Osteoblast (primary cell): ENCODE measurements around the gene SDHA. TPM values are rescaled to one million over a fixed set of nuclear protein-coding genes. Genes with fewer than 3 reads are reported as not detected.
"Not testable (repeated sequence)": the region's sequence is repeated elsewhere in the genome, so short reads cannot be mapped to it uniquely, and the experiment has no call there.

Experiments used
- DNase-seq: peaks from one replicate; pipeline ENCODE4 v3.0.0; 2011; ENCODE audit warnings: low spot score, mixed read lengths; ENCODE audit not compliant: insufficient read length; ENCODE audit errors: missing footprints
- H2AFZ ChIP-seq: 2 replicates; pipeline ENCODE4 v1.6.0; 2011; ENCODE audit warnings: mild to moderate bottlenecking, low read length
- H3K27ac ChIP-seq: 2 replicates; pipeline ENCODE4 v1.5.1; 2011; ENCODE audit warnings: mild to moderate bottlenecking, low read depth, low read length, moderate library complexity
- H3K27me3 ChIP-seq: 2 replicates; pipeline ENCODE4 v1.6.0; 2012; ENCODE audit warnings: mild to moderate bottlenecking, control low read depth, inconsistent platforms, low read length, moderate library complexity; ENCODE audit not compliant: insufficient read depth
- H3K36me3 ChIP-seq: 2 replicates; pipeline ENCODE4 v1.5.1; 2011; ENCODE audit warnings: mild to moderate bottlenecking, low read length, control low read depth, moderate library complexity; ENCODE audit not compliant: insufficient read depth
- H3K4me1 ChIP-seq: 2 replicates; pipeline ENCODE4 v1.5.1; 2011; ENCODE audit warnings: mild to moderate bottlenecking, low read length, control low read depth, moderate library complexity; ENCODE audit not compliant: insufficient read depth
- H3K4me2 ChIP-seq: 2 replicates; pipeline ENCODE4 v1.6.0; 2011; ENCODE audit warnings: mild to moderate bottlenecking, low read length; ENCODE audit not compliant: insufficient read depth
- H3K4me3 ChIP-seq: fragments of 200-600 bp; sonication (generic); 3 replicates; pipeline ENCODE4 v1.5.1; 2012; ENCODE audit warnings: mild to moderate bottlenecking, low read length, inconsistent platforms; ENCODE audit not compliant: insufficient read depth
- H3K79me2 ChIP-seq: 2 replicates; pipeline ENCODE4 v1.6.0; 2012; ENCODE audit warnings: mild to moderate bottlenecking, low read length, control low read depth, inconsistent platforms; ENCODE audit not compliant: insufficient read depth
- H3K9me3 ChIP-seq: 2 replicates; pipeline ENCODE4 v1.5.1; 2011; ENCODE audit warnings: low read depth, low read length, control low read depth
- H4K20me1 ChIP-seq: 2 replicates; pipeline ENCODE4 v1.6.0; 2012; ENCODE audit warnings: mild to moderate bottlenecking, low read length, control low read depth; ENCODE audit not compliant: insufficient read depth
- total RNA-seq: library from RNA; depleted of rRNA; stranded (reverse); fragments of >200 nt; gene quantifications from 2 replicates; pipeline ENCODE4 v1.2.3, GENCODE V29; 2012

The SDHA gene
- total RNA-seq, 1 donor: 83.6 TPM

- not testable (repeated sequence) for H3K9me3 ChIP-seq, H3K4me2 ChIP-seq, H2AFZ ChIP-seq, H3K79me2 ChIP-seq, DNase-seq, H4K20me1 ChIP-seq, H3K4me1 ChIP-seq, H3K27ac ChIP-seq, H3K27me3 ChIP-seq, H3K4me3 ChIP-seq
- peaks cover 52% of the 10 kb centered on the region for H3K36me3 ChIP-seq
Observed at GRCh38 chr5:243683-244367, 25.7 kb downstream of the SDHA start.

DNA sequence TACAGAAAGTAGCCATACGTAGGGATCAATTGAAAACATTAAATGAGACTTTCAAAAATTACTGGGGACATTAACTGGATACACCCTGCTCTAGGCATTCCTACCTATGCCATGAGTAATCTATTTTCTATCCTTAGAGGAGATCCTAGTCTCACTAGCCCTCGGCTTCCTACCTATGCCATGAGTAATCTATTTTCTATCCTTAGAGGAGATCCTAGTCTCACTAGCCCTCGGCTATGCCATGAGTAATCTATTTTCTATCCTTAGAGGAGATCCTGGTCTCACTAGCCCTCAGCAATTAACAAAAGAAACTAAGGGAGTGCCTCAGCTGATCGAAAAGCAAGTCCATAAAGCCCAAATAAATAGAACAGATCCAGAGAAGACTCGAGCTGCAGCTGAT, 27.6 kb downstream of the SDHA start:
- not testable (repeated sequence) for H3K9me3 ChIP-seq, H3K4me1 ChIP-seq, H3K79me2 ChIP-seq, H2AFZ ChIP-seq, H3K27me3 ChIP-seq, DNase-seq, H4K20me1 ChIP-seq, H3K27ac ChIP-seq, H3K4me2 ChIP-seq, H3K4me3 ChIP-seq
- peaks cover 41% of the 10 kb centered on the region for H3K36me3 ChIP-seq

- H3K4me2 ChIP-seq, H3K79me2 ChIP-seq, H3K4me3 ChIP-seq, H3K27ac ChIP-seq, H3K9me3 ChIP-seq, DNase-seq, H3K4me1 ChIP-seq, H4K20me1 ChIP-seq, H3K27me3 ChIP-seq, H2AFZ ChIP-seq: not testable (repeated sequence)
- H3K36me3 ChIP-seq: peaks cover 36% of the 10 kb centered on the region
Observed at GRCh38 chr5:250396-250795, 32.3 kb downstream of the SDHA start.

DNA sequence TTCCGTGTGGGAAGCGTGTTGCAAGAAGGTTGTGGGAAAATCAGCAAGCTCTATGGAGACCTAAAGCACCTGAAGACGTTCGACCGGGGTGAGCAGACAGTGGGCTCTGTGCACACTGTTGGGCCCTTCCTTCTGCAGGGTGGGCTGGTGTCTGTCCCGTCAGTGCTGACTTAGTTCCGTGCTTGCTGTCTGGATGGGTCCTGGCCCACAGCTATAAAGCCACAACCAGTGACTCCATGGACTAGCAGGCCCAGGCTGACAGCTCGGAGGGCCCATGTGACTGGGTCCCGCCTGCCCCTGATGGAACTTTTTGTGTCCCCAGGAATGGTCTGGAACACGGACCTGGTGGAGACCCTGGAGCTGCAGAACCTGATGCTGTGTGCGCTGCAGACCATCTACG, 32.9 kb downstream of the SDHA start:
- not testable (repeated sequence) for H3K27me3 ChIP-seq, H3K79me2 ChIP-seq, H2AFZ ChIP-seq, H3K27ac ChIP-seq, H3K4me1 ChIP-seq, H3K4me2 ChIP-seq, DNase-seq, H3K9me3 ChIP-seq, H4K20me1 ChIP-seq, H3K4me3 ChIP-seq
- peaks cover 36% of the 10 kb centered on the region for H3K36me3 ChIP-seq

DNA sequence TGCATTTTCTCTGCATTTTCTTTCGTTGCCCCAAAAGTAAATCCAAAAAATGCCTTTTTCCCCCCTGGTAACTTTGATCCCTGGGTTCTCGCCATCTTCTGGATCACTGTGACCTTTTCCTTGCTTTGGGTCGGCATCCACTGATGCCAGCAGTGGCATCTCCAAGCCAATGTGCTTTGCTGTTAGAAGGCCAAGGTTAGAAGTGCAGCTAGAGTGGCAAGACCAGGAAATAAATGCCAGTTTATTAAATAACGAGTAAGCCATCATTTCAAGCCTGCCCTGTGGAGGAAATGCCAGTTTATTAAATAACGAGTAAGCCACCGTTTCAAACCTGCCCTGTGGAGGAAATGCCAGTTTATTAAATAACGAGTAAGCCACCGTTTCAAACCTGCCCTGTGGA, 33.4 kb downstream of the SDHA start:
- H3K4me2 ChIP-seq, H3K27ac ChIP-seq: not testable (repeated sequence)

DNA sequence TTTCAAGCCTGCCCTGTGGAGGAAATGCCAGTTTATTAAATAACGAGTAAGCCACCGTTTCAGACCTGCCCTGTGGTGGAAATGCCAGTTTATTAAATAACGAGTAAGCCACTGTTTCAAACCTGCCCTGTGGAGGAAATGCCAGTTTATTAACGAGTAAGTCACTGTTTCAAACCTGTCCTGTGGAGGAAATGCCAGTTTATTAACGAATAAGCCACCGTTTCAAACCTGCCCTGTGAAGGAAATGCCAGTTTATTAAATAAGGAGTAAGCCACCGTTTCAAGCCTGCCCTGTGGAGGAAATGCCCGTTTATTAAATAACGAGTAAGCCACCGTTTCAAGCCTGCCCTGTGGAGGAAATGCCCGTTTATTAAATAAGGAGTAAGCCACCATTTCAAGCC, 33.9 kb downstream of the SDHA start:
- H3K4me2 ChIP-seq, H3K4me1 ChIP-seq: not testable (repeated sequence)

More for the DNA sequence above, 33.4 kb downstream of the SDHA start:
- H3K79me2 ChIP-seq, H3K27me3 ChIP-seq, H4K20me1 ChIP-seq, H3K4me1 ChIP-seq, H2AFZ ChIP-seq, DNase-seq, H3K9me3 ChIP-seq, H3K4me3 ChIP-seq: not testable (repeated sequence)
- peaks cover 40% of the 10 kb centered on the region for H3K36me3 ChIP-seq

More for the DNA sequence above, 33.9 kb downstream of the SDHA start:
- not testable (repeated sequence) for H3K4me3 ChIP-seq, H3K27me3 ChIP-seq, DNase-seq, H3K79me2 ChIP-seq, H4K20me1 ChIP-seq, H3K27ac ChIP-seq, H2AFZ ChIP-seq, H3K9me3 ChIP-seq
- H3K36me3 ChIP-seq: peaks cover 40% of the 10 kb centered on the region
